ENCODE measurements around the gene ATP10D. TPM values are rescaled to one million over a fixed set of nuclear protein-coding genes. Genes with fewer than 3 reads are reported as not detected.

The ATP10D gene
- total RNA-seq, 2 experiments from 2014 or later, result 11.7 to 20.2 TPM

- no peaks in the 10 kb centered on the region for H3K4me1 ChIP-seq (ENCODE audit: insufficient read depth, low read length, poor library complexity, severe bottlenecking)
- H2AFZ ChIP-seq (ENCODE audit: low read length), result no peak overlapping the region
- CTCF ChIA-PET (ENCODE audit: unreplicated experiment), result no interaction called here
- no peaks in the 10 kb centered on the region for H3K9me3 ChIP-seq (ENCODE audit: low read length)
- H3K36me3 ChIP-seq (ENCODE audit: insufficient read depth, low read length), result no peaks in the 10 kb centered on the region
- intact Hi-C loops (cut with micrococcal nuclease; ENCODE audit: unreplicated experiment), result no loop called here
- no peaks in the 10 kb centered on the region for H3K79me2 ChIP-seq (ENCODE audit: insufficient read depth, low read depth, low read length)
- TF ChIP-seq, protein P1, sequence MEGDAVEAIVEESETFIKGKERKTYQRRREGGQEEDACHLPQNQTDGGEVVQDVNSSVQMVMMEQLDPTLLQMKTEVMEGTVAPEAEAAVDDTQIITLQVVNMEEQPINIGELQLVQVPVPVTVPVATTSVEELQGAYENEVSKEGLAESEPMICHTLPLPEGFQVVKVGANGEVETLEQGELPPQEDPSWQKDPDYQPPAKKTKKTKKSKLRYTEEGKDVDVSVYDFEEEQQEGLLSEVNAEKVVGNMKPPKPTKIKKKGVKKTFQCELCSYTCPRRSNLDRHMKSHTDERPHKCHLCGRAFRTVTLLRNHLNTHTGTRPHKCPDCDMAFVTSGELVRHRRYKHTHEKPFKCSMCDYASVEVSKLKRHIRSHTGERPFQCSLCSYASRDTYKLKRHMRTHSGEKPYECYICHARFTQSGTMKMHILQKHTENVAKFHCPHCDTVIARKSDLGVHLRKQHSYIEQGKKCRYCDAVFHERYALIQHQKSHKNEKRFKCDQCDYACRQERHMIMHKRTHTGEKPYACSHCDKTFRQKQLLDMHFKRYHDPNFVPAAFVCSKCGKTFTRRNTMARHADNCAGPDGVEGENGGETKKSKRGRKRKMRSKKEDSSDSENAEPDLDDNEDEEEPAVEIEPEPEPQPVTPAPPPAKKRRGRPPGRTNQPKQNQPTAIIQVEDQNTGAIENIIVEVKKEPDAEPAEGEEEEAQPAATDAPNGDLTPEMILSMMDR (conservative IDR thresholded peaks at IDR 0.05; ENCODE audit: low read length), result no peak
- POLR2A ChIA-PET, result no interaction called here
- no peaks in the 10 kb centered on the region for H3K9me2 ChIP-seq (ENCODE audit: insufficient read depth, low read length)
- no peak overlapping the region for H3K4me2 ChIP-seq (ENCODE audit: low read length)
- no TSS peak for BruUV-seq (replicated peaks)
- no peaks in the 10 kb centered on the region for H4K20me1 ChIP-seq (ENCODE audit: insufficient read depth, low read length)
- H3K27ac ChIP-seq (ENCODE audit: low read depth, low read length, poor library complexity, severe bottlenecking), result no peak overlapping the region
- no peak for DNase-seq (ENCODE audit: low spot score)
- H3K4me3 ChIP-seq (ENCODE audit: low read depth, low read length, poor library complexity, severe bottlenecking), result no peak overlapping the region
Observed at GRCh38 chr4:47619691-47620090, 134.6 kb downstream of the ATP10D start.

GRCh38 chr4:47621181-47621580 lies 136.1 kb downstream of the ATP10D start:
- Histone ChIP-seq H3K4me1 (ENCODE audit: insufficient read depth, low read length, poor library complexity, severe bottlenecking) (no peaks in the 10 kb centered on the region), H3K9me3 (ENCODE audit: low read length) (no peaks in the 10 kb centered on the region), H3K4me3 (ENCODE audit: low read depth, low read length, poor library complexity, severe bottlenecking) (no peak overlapping the region), H3K27ac (ENCODE audit: low read depth, low read length, poor library complexity, severe bottlenecking) (no peak overlapping the region), H3K36me3 (ENCODE audit: insufficient read depth, low read length) (no peaks in the 10 kb centered on the region), H2AFZ (ENCODE audit: low read length) (no peak overlapping the region), H3K9me2 (ENCODE audit: insufficient read depth, low read length) (no peaks in the 10 kb centered on the region), H4K20me1 (ENCODE audit: insufficient read depth, low read length) (no peaks in the 10 kb centered on the region), H3K79me2 (ENCODE audit: insufficient read depth, low read depth, low read length) (no peaks in the 10 kb centered on the region), H3K4me2 (ENCODE audit: low read length) (no peak overlapping the region)
- TF ChIP-seq, protein P1 (conservative IDR thresholded peaks at IDR 0.05; ENCODE audit: low read length), result no peak
- TF ChIP-seq EZH2phosphoT487 (IDR thresholded peaks at IDR 0.05; ENCODE audit: borderline replicate concordance, low read depth, low read length), result no peak
- CTCF ChIA-PET (ENCODE audit: unreplicated experiment), result no interaction called here
- POLR2A ChIA-PET, result interaction anchor here (0.7 kb wide), 1 partner anchor 22 kb away, joined by 3 read pairs; no protein-coding TSS in a partner anchor
- intact Hi-C loops (cut with micrococcal nuclease; ENCODE audit: unreplicated experiment), result no loop called here
- BruUV-seq (replicated peaks), result no TSS peak
- DNase-seq (ENCODE audit: low spot score), result no peak

DNA sequence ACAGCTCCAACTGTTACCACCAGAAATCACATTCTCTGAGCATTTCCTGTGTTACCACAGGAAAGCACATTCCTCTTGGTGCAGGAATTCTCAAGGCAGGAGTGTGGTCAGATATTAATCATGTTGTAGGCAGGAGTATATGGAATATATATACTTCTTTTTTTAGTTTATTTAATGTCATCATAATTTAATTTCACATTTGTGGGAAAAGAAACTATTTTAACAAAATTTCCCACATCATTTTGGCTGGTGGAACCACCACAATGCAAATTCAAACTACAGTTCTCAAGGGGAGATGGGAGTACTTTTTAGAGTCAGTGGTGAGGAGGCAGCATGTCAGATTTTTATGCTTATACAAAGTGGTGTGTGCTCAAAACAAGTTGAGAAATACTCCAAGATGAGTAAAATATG lies 139.0 kb downstream of the ATP10D start:
- CTCF ChIA-PET (ENCODE audit: unreplicated experiment), result no interaction called here
- Histone ChIP-seq H3K36me3 (ENCODE audit: insufficient read depth, low read length) (no peaks in the 10 kb centered on the region), H3K9me3 (ENCODE audit: low read length) (no peaks in the 10 kb centered on the region), H3K79me2 (ENCODE audit: insufficient read depth, low read depth, low read length) (no peaks in the 10 kb centered on the region), H2AFZ (ENCODE audit: low read length) (no peak overlapping the region), H4K20me1 (ENCODE audit: insufficient read depth, low read length) (no peaks in the 10 kb centered on the region), H3K27ac (ENCODE audit: low read depth, low read length, poor library complexity, severe bottlenecking) (no peak overlapping the region), H3K4me3 (ENCODE audit: low read depth, low read length, poor library complexity, severe bottlenecking) (no peak overlapping the region), H3K4me1 (ENCODE audit: insufficient read depth, low read length, poor library complexity, severe bottlenecking) (no peaks in the 10 kb centered on the region), H3K4me2 (ENCODE audit: low read length) (no peak overlapping the region), H3K9me2 (ENCODE audit: insufficient read depth, low read length) (no peaks in the 10 kb centered on the region)
- BruUV-seq (replicated peaks), result no TSS peak
- POLR2A ChIA-PET, result no interaction called here
- DNase-seq (ENCODE audit: low spot score), result no peak
- TF ChIP-seq, protein P1 (conservative IDR thresholded peaks at IDR 0.05; ENCODE audit: low read length), result no peak
- TF ChIP-seq EZH2phosphoT487 (IDR thresholded peaks at IDR 0.05; ENCODE audit: borderline replicate concordance, low read depth, low read length), result no peak
- intact Hi-C loops (cut with micrococcal nuclease; ENCODE audit: unreplicated experiment), result no loop called here
